ENCODE data around the gene NEFH.

NEFH gene

DNA sequence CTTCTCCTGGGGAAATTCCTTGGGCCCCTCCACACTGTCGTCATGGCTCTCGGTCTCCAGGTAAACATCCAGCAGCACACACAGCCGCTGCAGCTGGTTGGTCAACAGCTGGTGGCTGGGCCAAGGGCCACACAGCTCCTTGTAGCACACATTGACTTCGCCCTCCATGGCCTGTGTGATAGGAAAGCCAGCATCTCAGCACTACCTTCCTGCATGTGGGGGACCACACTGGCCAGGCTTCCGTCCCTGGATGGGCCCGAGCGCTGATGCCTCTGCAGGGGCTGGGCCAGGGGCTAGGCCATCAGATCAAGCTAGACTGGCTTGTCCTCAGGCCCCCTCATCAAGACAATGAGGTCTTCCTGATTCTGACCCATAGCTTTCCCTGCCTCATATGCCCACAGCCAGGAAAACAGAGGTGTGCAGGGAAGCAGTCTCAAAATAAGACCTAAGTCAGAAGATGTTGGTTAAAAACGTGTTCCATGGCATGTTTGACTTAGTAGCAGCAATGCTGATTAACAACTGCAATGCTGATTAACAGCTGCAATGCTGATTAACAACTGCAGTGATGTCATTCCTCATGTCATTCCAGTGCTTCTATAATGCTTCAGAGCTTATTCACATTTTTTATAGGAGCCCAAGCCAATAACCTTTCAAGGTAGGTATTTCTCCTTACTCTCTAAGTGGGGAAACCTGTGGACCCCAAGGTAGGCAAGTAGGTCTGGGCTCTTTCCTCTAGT is 31.3 kb downstream of the NEFH start:
- Histone ChIP-seq H3K36me3 (ENCODE audit: insufficient read depth, low read length) (peaks cover 81% of the 10 kb centered on the region), H3K4me3 (ENCODE audit: low read depth, low read length, poor library complexity, severe bottlenecking) (no peak overlapping the region), H3K9me3 (ENCODE audit: low read length) (no peaks in the 10 kb centered on the region), H3K27ac (ENCODE audit: low read depth, low read length, poor library complexity, severe bottlenecking) (no peak overlapping the region), H4K20me1 (ENCODE audit: insufficient read depth, low read length) (no peaks in the 10 kb centered on the region), H2AFZ (ENCODE audit: low read length) (no peak overlapping the region), H3K79me2 (ENCODE audit: insufficient read depth, low read length) (no peaks in the 10 kb centered on the region), H3K4me1 (ENCODE audit: insufficient read depth, low read length, severe bottlenecking) (no peaks in the 10 kb centered on the region), H3K27me3 (ENCODE audit: insufficient read depth, low read length) (no peaks in the 10 kb centered on the region), H3K4me2 (ENCODE audit: low read length) (no peak overlapping the region), H3K9me2 (ENCODE audit: low read depth, low read length) (no peaks in the 10 kb centered on the region), H3K9ac (ENCODE audit: low read length) (no peak overlapping the region), H3F3A (ENCODE audit: insufficient read depth, low read length) (no peaks in the 10 kb centered on the region)
- TF ChIP-seq, protein P1, sequence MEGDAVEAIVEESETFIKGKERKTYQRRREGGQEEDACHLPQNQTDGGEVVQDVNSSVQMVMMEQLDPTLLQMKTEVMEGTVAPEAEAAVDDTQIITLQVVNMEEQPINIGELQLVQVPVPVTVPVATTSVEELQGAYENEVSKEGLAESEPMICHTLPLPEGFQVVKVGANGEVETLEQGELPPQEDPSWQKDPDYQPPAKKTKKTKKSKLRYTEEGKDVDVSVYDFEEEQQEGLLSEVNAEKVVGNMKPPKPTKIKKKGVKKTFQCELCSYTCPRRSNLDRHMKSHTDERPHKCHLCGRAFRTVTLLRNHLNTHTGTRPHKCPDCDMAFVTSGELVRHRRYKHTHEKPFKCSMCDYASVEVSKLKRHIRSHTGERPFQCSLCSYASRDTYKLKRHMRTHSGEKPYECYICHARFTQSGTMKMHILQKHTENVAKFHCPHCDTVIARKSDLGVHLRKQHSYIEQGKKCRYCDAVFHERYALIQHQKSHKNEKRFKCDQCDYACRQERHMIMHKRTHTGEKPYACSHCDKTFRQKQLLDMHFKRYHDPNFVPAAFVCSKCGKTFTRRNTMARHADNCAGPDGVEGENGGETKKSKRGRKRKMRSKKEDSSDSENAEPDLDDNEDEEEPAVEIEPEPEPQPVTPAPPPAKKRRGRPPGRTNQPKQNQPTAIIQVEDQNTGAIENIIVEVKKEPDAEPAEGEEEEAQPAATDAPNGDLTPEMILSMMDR (IDR thresholded peaks at IDR 0.05; ENCODE audit: low read length): no peak

DNA sequence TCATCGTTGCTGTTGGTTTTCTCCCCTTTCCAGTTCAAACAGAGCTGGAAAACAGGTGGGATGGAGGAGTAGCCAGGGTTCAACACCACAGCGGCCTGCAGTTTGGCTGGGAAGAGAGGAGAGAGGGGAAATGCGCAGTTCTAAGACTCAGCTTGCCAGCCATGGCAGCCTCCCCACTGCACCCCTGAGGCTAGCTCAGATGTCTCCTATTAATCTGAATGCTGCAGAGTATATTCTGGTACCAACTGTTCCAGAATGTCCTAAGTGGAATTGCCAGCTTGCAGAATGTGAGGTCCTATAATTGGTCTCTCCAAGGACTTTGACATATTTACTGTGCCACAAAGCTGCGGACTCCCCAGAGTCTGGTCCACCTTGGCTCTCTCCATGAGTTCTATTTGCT is 32.0 kb downstream of the NEFH start:
- no peaks in the 10 kb centered on the region for H3K9me3 ChIP-seq (ENCODE audit: low read length)
- no peaks in the 10 kb centered on the region for H4K20me1 ChIP-seq (ENCODE audit: insufficient read depth, low read length)
- H3K4me2 ChIP-seq (ENCODE audit: low read length): no peak overlapping the region
- H2AFZ ChIP-seq (ENCODE audit: low read length): no peak overlapping the region
- no peaks in the 10 kb centered on the region for H3F3A ChIP-seq (ENCODE audit: insufficient read depth, low read length)
- no peaks in the 10 kb centered on the region for H3K4me1 ChIP-seq (ENCODE audit: insufficient read depth, low read length, severe bottlenecking)
- no peak overlapping the region for H3K9ac ChIP-seq (ENCODE audit: low read length)
- TF ChIP-seq EZH2 (IDR thresholded peaks at IDR 0.05; ENCODE audit: borderline replicate concordance, low read length): no peak
- TF ChIP-seq, protein P1 (IDR thresholded peaks at IDR 0.05; ENCODE audit: low read length): no peak
- no peaks in the 10 kb centered on the region for H3K79me2 ChIP-seq (ENCODE audit: insufficient read depth, low read length)
- H3K27me3 ChIP-seq (ENCODE audit: insufficient read depth, low read length): no peaks in the 10 kb centered on the region
- H3K27ac ChIP-seq (ENCODE audit: low read depth, low read length, poor library complexity, severe bottlenecking): no peak overlapping the region
- peaks cover 81% of the 10 kb centered on the region for H3K36me3 ChIP-seq (ENCODE audit: insufficient read depth, low read length)
- H3K9me2 ChIP-seq (ENCODE audit: low read depth, low read length): no peaks in the 10 kb centered on the region
- H3K4me3 ChIP-seq (ENCODE audit: low read depth, low read length, poor library complexity, severe bottlenecking): no peak overlapping the region

DNA sequence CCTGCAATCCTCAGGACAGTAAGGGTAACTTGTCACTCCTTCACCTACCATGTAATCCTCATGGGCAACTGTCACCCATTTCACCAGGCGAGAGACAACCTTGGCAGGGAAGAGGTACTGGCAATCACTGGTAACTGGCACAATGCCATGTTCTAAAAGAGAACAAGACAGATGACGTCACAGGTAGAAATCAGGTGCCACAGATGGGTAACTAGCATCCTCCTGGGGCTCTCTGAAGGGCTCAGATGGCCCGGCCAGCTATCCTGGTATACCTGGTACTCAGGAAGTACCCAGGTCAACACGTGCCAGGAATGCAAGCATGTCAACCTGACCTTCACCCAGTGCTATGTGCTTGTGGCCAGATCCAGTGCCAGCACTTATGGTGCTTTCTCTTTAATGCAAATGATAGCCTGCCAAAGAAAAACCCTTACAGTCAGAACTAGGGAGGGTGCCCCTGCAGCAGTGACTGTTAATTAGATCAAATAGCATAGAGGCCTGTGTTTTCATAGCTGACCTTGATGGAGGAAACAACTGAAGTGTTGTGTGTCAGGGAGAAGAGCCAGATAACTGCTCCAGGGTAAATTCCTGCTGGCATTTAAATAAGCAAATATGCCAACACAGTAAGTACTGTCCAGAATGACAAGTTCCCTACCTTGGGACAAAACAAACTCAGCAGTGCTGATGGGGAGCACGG is 37.3 kb downstream of the NEFH start:
- Histone ChIP-seq H3F3A (ENCODE audit: insufficient read depth, low read length) (no peaks in the 10 kb centered on the region), H3K9me2 (ENCODE audit: low read depth, low read length) (no peaks in the 10 kb centered on the region), H3K27ac (ENCODE audit: low read depth, low read length, poor library complexity, severe bottlenecking) (no peak overlapping the region), H3K36me3 (ENCODE audit: insufficient read depth, low read length) (peaks cover 75% of the 10 kb centered on the region), H3K4me2 (ENCODE audit: low read length) (no peak overlapping the region), H3K9me3 (ENCODE audit: low read length) (no peaks in the 10 kb centered on the region), H2AFZ (ENCODE audit: low read length) (no peak overlapping the region), H4K20me1 (ENCODE audit: insufficient read depth, low read length) (no peaks in the 10 kb centered on the region), H3K9ac (ENCODE audit: low read length) (no peak overlapping the region), H3K27me3 (ENCODE audit: insufficient read depth, low read length) (no peaks in the 10 kb centered on the region), H3K4me3 (ENCODE audit: low read depth, low read length, poor library complexity, severe bottlenecking) (no peak overlapping the region), H3K4me1 (ENCODE audit: insufficient read depth, low read length, severe bottlenecking) (no peaks in the 10 kb centered on the region), H3K79me2 (ENCODE audit: insufficient read depth, low read length) (no peaks in the 10 kb centered on the region)
- TF ChIP-seq, protein P1 (IDR thresholded peaks at IDR 0.05; ENCODE audit: low read length): no peak
- no peak for TF ChIP-seq EZH2 (IDR thresholded peaks at IDR 0.05; ENCODE audit: borderline replicate concordance, low read length)

Measured in OCI-LY1 (cell line).